ENCODE results near the gene MLNR. TPM values are rescaled to one million over a fixed set of nuclear protein-coding genes. Genes with fewer than 3 reads are reported as not detected.

MLNR gene, protein sequence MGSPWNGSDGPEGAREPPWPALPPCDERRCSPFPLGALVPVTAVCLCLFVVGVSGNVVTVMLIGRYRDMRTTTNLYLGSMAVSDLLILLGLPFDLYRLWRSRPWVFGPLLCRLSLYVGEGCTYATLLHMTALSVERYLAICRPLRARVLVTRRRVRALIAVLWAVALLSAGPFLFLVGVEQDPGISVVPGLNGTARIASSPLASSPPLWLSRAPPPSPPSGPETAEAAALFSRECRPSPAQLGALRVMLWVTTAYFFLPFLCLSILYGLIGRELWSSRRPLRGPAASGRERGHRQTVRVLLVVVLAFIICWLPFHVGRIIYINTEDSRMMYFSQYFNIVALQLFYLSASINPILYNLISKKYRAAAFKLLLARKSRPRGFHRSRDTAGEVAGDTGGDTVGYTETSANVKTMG
- total RNA-seq = not detected
- long read RNA-seq, donor 1 = 0 reads
- long read RNA-seq, donor 2 = 0 reads

DNA sequence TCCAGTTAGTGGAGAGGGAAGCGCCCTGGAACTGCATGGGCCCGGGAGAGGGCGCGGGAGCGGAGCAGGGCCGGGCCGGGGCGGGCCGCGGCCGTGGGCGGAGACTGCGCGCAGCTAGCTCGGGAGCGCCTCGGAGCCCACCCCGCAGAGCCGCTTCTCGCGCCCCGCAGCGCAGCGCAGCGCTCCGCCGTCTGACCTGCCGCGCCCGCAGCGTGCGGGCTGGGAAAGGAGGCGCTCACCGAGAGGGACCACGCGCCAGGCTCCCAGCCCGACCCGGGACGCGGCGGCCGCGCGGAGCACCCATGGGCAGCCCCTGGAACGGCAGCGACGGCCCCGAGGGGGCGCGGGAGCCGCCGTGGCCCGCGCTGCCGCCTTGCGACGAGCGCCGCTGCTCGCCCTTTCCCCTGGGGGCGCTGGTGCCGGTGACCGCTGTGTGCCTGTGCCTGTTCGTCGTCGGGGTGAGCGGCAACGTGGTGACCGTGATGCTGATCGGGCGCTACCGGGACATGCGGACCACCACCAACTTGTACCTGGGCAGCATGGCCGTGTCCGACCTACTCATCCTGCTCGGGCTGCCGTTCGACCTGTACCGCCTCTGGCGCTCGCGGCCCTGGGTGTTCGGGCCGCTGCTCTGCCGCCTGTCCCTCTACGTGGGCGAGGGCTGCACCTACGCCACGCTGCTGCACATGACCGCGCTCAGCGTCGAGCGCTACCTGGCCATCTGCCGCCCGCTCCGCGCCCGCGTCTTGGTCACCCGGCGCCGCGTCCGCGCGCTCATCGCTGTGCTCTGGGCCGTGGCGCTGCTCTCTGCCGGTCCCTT lies at the start of gene MLNR:
Gene MLNR, plus strand, starts transcription at position 303 of the 820 bp plus-strand sequence. Its CDS starts 0 bp downstream, at position 303.
- TF ChIP-seq, protein P1, sequence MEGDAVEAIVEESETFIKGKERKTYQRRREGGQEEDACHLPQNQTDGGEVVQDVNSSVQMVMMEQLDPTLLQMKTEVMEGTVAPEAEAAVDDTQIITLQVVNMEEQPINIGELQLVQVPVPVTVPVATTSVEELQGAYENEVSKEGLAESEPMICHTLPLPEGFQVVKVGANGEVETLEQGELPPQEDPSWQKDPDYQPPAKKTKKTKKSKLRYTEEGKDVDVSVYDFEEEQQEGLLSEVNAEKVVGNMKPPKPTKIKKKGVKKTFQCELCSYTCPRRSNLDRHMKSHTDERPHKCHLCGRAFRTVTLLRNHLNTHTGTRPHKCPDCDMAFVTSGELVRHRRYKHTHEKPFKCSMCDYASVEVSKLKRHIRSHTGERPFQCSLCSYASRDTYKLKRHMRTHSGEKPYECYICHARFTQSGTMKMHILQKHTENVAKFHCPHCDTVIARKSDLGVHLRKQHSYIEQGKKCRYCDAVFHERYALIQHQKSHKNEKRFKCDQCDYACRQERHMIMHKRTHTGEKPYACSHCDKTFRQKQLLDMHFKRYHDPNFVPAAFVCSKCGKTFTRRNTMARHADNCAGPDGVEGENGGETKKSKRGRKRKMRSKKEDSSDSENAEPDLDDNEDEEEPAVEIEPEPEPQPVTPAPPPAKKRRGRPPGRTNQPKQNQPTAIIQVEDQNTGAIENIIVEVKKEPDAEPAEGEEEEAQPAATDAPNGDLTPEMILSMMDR (IDR thresholded peaks at IDR 0.05) = no peak
- DNase-seq = peak in 2 of 3 donors; percentile 58 to 65
- intact Hi-C loops (cut with DNase I, micrococcal nuclease) = no loop called here
- H3K9me3 ChIP-seq = no peaks in the 10 kb centered on the region
- H3K36me3 ChIP-seq (ENCODE audit: low read depth) = no peaks in the 10 kb centered on the region
- peaks cover 7% of the 10 kb centered on the region for H3K4me1 ChIP-seq (ENCODE audit: low read depth)
- H3K4me3 ChIP-seq = no peak within 1 kb of the TSS
- peak; percentile 80 for ATAC-seq

DNA sequence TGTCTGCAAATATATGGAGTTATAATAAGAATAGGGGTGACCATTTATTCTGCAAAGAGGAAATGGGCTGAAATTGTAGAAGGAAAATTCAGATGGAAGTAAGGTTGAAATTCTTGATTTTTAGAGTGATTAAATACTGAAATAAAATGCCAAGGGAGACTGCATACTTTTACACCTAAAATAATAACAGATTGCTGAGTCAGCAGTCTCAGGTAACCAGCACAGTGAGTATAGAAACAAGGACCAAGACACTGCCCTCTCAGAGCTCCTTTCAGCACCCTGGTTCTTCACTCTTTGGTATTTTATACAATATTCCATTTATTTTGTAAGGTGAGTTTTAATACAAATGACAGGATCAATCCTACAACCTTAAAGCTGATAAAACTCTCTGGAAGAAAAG lies 48.8 kb upstream of the MLNR start:
- TF ChIP-seq, protein P1 (IDR thresholded peaks at IDR 0.05) = no peak
- Histone ChIP-seq H3K36me3 (ENCODE audit: low read depth) (no peaks in the 10 kb centered on the region), H3K9me3 (no peaks in the 10 kb centered on the region), H3K4me1 (ENCODE audit: low read depth) (no peaks in the 10 kb centered on the region), H3K4me3 (no peak overlapping the region)
- intact Hi-C loops (cut with DNase I, micrococcal nuclease) = no loop called here
- no peak for DNase-seq
- ATAC-seq = no peak

GRCh38 chr13:49183672-49184325 lies 36.3 kb upstream of the MLNR start:
- H3K36me3 ChIP-seq (ENCODE audit: low read depth) = peaks cover 14% of the 10 kb centered on the region
- intact Hi-C loops (cut with DNase I, micrococcal nuclease) = no loop called here
- H3K9me3 ChIP-seq = no peaks in the 10 kb centered on the region
- DNase-seq = no peak
- H3K4me1 ChIP-seq (ENCODE audit: low read depth) = no peaks in the 10 kb centered on the region
- peak; percentile 39 for ATAC-seq
- TF ChIP-seq, protein P1 (IDR thresholded peaks at IDR 0.05) = no peak
- no peak overlapping the region for H3K4me3 ChIP-seq

GRCh38 chr13:49184621-49185020 lies 35.5 kb upstream of the MLNR start:
- no peak overlapping the region for H3K4me3 ChIP-seq
- TF ChIP-seq, protein P1 (IDR thresholded peaks at IDR 0.05) = no peak
- intact Hi-C loops (cut with DNase I, micrococcal nuclease) = no loop called here
- H3K4me1 ChIP-seq (ENCODE audit: low read depth) = no peaks in the 10 kb centered on the region
- no peaks in the 10 kb centered on the region for H3K9me3 ChIP-seq
- ATAC-seq (no peak), DNase-seq (no peak)
- H3K36me3 ChIP-seq (ENCODE audit: low read depth) = peaks cover 12% of the 10 kb centered on the region

DNA sequence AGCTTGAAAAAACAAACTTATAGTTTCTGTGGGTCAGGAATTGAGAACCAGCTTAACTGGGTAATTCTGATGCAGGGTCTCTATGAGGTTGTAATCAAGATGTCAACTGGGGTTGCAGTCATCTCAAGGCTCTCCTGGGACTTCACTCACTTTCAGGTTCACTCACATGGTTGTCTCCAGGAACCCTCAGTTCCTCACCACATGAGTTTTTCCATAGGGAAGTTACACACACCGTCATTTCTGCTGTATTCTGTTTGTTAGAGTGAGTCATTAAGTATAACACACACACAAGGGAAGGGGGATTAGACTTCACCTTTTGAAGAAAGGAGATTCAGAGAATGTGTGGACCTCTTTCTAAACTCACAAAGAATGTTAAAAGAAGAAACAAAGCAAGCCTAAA lies 34.9 kb upstream of the MLNR start:
- ATAC-seq = no peak
- TF ChIP-seq, protein P1 (IDR thresholded peaks at IDR 0.05) = no peak
- Histone ChIP-seq H3K9me3 (no peaks in the 10 kb centered on the region), H3K4me1 (ENCODE audit: low read depth) (no peaks in the 10 kb centered on the region), H3K36me3 (ENCODE audit: low read depth) (peaks cover 12% of the 10 kb centered on the region), H3K4me3 (no peak overlapping the region)
- DNase-seq = no peak
- intact Hi-C loops (cut with DNase I, micrococcal nuclease) = no loop called here

All from mucosa of descending colon (tissue), 3 donors.